H1 (cell line): ENCODE measurements around the gene SLC22A23. TPM values are rescaled to one million over a fixed set of nuclear protein-coding genes. Genes with fewer than 3 reads are reported as not detected.

Experiments used
- CHD7 ChIP-seq: fragments of 300-600 bp; sonication (generic); IDR thresholded peaks from 2 replicates; pipeline ENCODE4 v1.7.1; 2012; ENCODE audit warnings: low read length, moderate library complexity, mild to moderate bottlenecking, inconsistent platforms; ENCODE audit not compliant: insufficient replicate concordance
- EP300 ChIP-seq, 2 experiments: IDR thresholded peaks; 1 replicate in 1 of 2; 2 replicates in 1 of 2; pipeline ENCODE4 v1.6.1; 2011 to 2012; ENCODE audit warnings: low read depth in 2 of 2, low read length in 2 of 2, mild to moderate bottlenecking in 2 of 2, borderline replicate concordance in 1 of 2, inconsistent platforms in 1 of 2, moderate library complexity in 1 of 2
- NRF1 ChIP-seq: IDR thresholded peaks from 2 replicates; pipeline ENCODE4 v1.6.1; 2011; ENCODE audit warnings: mild to moderate bottlenecking, low read depth, low read length, improper control_type of control experiment
- PHF8 ChIP-seq: fragments of 200-600 bp; sonication (generic); conservative IDR thresholded peaks from 2 replicates; pipeline ENCODE4 v1.7.1; 2012; ENCODE audit warnings: low read depth, mild to moderate bottlenecking, inconsistent platforms, low read length, moderate library complexity
- RAD21 ChIP-seq, 2 experiments: IDR thresholded peaks in 1 of 2; conservative IDR thresholded peaks in 1 of 2; 2 replicates each; pipeline ENCODE4 v1.6.1; 2011; ENCODE audit warnings: low read depth in 2 of 2, low read length in 2 of 2, improper control_type of control experiment in 1 of 2, inconsistent platforms in 1 of 2, mild to moderate bottlenecking in 1 of 2, moderate library complexity in 1 of 2
- SP2 ChIP-seq: IDR thresholded peaks from 2 replicates; pipeline ENCODE4 v1.6.1; 2012; ENCODE audit warnings: mild to moderate bottlenecking, low read length, inconsistent platforms
- polyA plus RNA-seq, 7 experiments: library from polyadenylated mRNA; depleted of rRNA in 3 of 7; stranded (reverse) in 5 of 7; unstranded in 2 of 7; fragments of >200 nt in 5 of 7; fragments of 200-250 nt in 2 of 7; gene quantifications; 1 replicate in 5 of 7; 2 replicates in 1 of 7; 4 replicates in 1 of 7; pipeline versions ENCODE4 v1.2.1 to v1.2.3, GENCODE V29; 2011 to 2013; ENCODE audit warnings: missing spikeins in 2 of 7, mixed read lengths in 2 of 7
- total RNA-seq: library from RNA; stranded (reverse); fragmentation: NEBNext Ultra II Directional; extraction: Animal tissue kit (Norgen Biotek cat#: 25700); gene quantifications from 2 replicates; pipeline ENCODE4 v1.2.1, GENCODE V29; 2021

SLC22A23 gene
- total and polyA plus RNA-seq, 2 of the 8 experiments (the other 6 are each of a cell fraction or from before 2014, with no cell fraction given), result 9.9 to 38.4 TPM

DNA sequence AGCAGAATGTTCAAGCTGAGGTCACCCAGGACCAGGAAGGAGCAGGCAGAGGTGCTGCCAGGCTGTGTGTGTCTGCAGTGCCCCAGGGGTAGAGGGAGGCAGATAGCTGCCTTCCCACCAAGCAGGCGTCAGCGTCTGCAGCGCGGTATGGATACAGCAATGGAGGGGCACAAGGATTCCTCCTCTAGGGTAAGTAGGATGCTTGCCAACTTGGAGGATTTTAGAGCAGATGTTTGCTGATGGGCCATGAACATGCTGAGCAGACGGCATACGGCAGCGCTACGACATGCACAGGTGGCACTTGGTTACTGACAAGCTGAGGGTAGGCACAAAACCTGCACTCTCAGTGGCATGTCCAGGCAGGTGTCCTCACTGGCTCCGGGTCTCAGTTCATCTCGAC, 150.0 kb downstream of the SLC22A23 start (continued):
- no peak for TF ChIP-seq CHD7
- TF ChIP-seq SP2, result no peak
- no peak for TF ChIP-seq EP300 (IDR thresholded peaks at IDR 0.05; ENCODE audit: borderline replicate concordance in 1 of 2, low read depth in 2 of 2, low read length in 2 of 2)
- no peak for TF ChIP-seq RAD21 (IDR thresholded peaks at IDR 0.05 in 1 of 2, conservative IDR thresholded peaks at IDR 0.05 in 1 of 2; ENCODE audit: low read depth in 2 of 2, low read length in 2 of 2)
- no peak for TF ChIP-seq NRF1
- no peak for TF ChIP-seq PHF8
